ENCODE data around the gene KRT4.

DNA sequence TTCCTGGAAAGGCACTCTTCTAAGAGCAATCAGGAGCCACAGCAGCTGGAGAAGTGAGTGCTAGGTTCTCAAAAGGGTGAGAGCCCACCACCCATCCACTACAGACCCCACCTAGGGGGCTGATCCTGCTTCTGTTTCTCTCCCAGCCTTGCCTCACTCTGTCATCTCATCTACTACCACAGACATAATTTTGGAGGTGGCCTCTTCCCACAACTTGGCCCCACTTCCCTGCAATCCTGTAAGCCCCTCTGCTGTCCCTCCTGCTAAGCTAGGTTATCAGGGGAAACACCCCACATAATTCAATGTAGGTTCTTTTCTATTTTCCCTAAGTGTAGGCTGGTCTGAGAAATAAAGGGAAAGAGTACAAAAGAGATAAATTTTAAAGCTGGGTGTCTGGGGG is 53.3 kb downstream of the KRT4 start:
- TF ChIP-seq CTCF (IDR thresholded peaks at IDR 0.05 in 8 of 11, conservative IDR thresholded peaks at IDR 0.05 in 3 of 11) (no peak), POLR2A (IDR thresholded peaks at IDR 0.05) (no peak), POLR2AphosphoS5 (IDR thresholded peaks at IDR 0.05) (no peak)
